H9 (cell line): ENCODE results near the gene ZNF791. TPM values are rescaled to one million over a fixed set of nuclear protein-coding genes. Genes with fewer than 3 reads are reported as not detected.

Experiments
- DNase-seq: peaks from one replicate; pipeline ENCODE4 v3.0.0-alpha.2; 2017
- H2AFZ ChIP-seq: one replicate; pipeline ENCODE4 v1.6.1; 2013; ENCODE audit warnings: mild to moderate bottlenecking, low read length, control low read depth, moderate library complexity
- H2AK5ac ChIP-seq: 2 replicates; pipeline ENCODE4 v1.6.1; 2013; ENCODE audit warnings: low read length, control low read depth, mixed read lengths; ENCODE audit not compliant: insufficient read length
- H2BK120ac ChIP-seq: one replicate; pipeline ENCODE4 v1.6.1; 2013; ENCODE audit warnings: low read depth, mild to moderate bottlenecking, low read length, control low read depth, inconsistent platforms; ENCODE audit not compliant: poor library complexity, severe bottlenecking
- H2BK12ac ChIP-seq: 2 replicates; pipeline ENCODE4 v1.6.1; 2013; ENCODE audit warnings: low read length, control low read depth, mixed read lengths, low read depth; ENCODE audit not compliant: insufficient read length
- H2BK15ac ChIP-seq: 2 replicates; pipeline ENCODE4 v1.6.1; 2013; ENCODE audit warnings: low read depth, low read length, control low read depth
- H2BK20ac ChIP-seq: one replicate; pipeline ENCODE4 v1.6.1; 2013; ENCODE audit warnings: low read depth, mild to moderate bottlenecking, low read length, control low read depth, inconsistent platforms; ENCODE audit not compliant: poor library complexity, severe bottlenecking
- H2BK5ac ChIP-seq: 2 replicates; pipeline ENCODE4 v1.6.1; 2013; ENCODE audit warnings: low read length, control low read depth, mixed read lengths; ENCODE audit not compliant: insufficient read length
- H3K14ac ChIP-seq: 2 replicates; pipeline ENCODE4 v1.6.1; 2013; ENCODE audit warnings: low read length, control low read depth; ENCODE audit not compliant: insufficient read depth
- H3K18ac ChIP-seq: 2 replicates; pipeline ENCODE4 v1.6.1; 2013; ENCODE audit warnings: low read depth, mild to moderate bottlenecking, mixed read lengths, low read length, control low read depth; ENCODE audit not compliant: insufficient read length
- H3K23ac ChIP-seq: 2 replicates; pipeline ENCODE4 v1.6.1; 2013; ENCODE audit warnings: low read length, control low read depth, mixed read lengths, low read depth; ENCODE audit not compliant: insufficient read length
- H3K23me2 ChIP-seq: 2 replicates; pipeline ENCODE4 v1.6.1; 2013; ENCODE audit warnings: low read depth, mild to moderate bottlenecking, mixed read lengths, low read length, control low read depth; ENCODE audit not compliant: insufficient read length, poor library complexity, severe bottlenecking
- H3K27ac ChIP-seq: 2 replicates; pipeline ENCODE4 v1.5.1; 2013; ENCODE audit warnings: low read length, control low read depth, mixed read lengths, low read depth; ENCODE audit not compliant: insufficient read length
- H3K27me3 ChIP-seq: 2 replicates; pipeline ENCODE4 v1.6.1; 2013; ENCODE audit warnings: low read length, control low read depth, inconsistent platforms; ENCODE audit not compliant: insufficient read depth
- H3K4ac ChIP-seq: 2 replicates; pipeline ENCODE4 v1.6.1; 2013; ENCODE audit warnings: low read depth, mild to moderate bottlenecking, control low read depth, inconsistent platforms, low read length, moderate library complexity
- H3K4me1 ChIP-seq: 2 replicates; pipeline ENCODE4 v1.6.1; 2013; ENCODE audit warnings: low read length, control low read depth, inconsistent platforms; ENCODE audit not compliant: insufficient read depth
- H3K4me2 ChIP-seq: 2 replicates; pipeline ENCODE4 v1.6.1; 2013; ENCODE audit warnings: low read length, control low read depth, mixed read lengths; ENCODE audit not compliant: insufficient read length, insufficient read depth
- H3K56ac ChIP-seq: 2 replicates; pipeline ENCODE4 v1.6.1; 2013; ENCODE audit warnings: low read depth, mild to moderate bottlenecking, mixed read lengths, low read length, control low read depth; ENCODE audit not compliant: insufficient read length
- H3K79me1 ChIP-seq: 2 replicates; pipeline ENCODE4 v1.6.1; 2013; ENCODE audit warnings: low read depth, mild to moderate bottlenecking, moderate library complexity, low read length, control low read depth, inconsistent platforms; ENCODE audit not compliant: insufficient read depth, poor library complexity, severe bottlenecking
- H3K79me2 ChIP-seq: 2 replicates; pipeline ENCODE4 v1.6.1; 2013; ENCODE audit warnings: low read length, control low read depth, inconsistent platforms; ENCODE audit not compliant: insufficient read depth
- H3K9ac ChIP-seq: 2 replicates; pipeline ENCODE4 v1.6.1; 2013; ENCODE audit warnings: low read length, control low read depth, mixed read lengths; ENCODE audit not compliant: insufficient read length; ENCODE audit errors: extremely low read depth
- H3K9me3 ChIP-seq: one replicate; pipeline ENCODE4 v1.6.1; 2013; ENCODE audit warnings: low read depth, low read length, inconsistent platforms; ENCODE audit not compliant: control insufficient read depth
- H3T11ph ChIP-seq: one replicate; pipeline ENCODE4 v1.6.1; 2013; ENCODE audit warnings: mild to moderate bottlenecking, low read length, control low read depth, inconsistent platforms
- H4K20me1 ChIP-seq: one replicate; pipeline ENCODE4 v1.6.1; 2013; ENCODE audit not compliant: control insufficient read depth, insufficient read length, insufficient read depth
- H4K5ac ChIP-seq: 2 replicates; pipeline ENCODE4 v1.6.1; 2013; ENCODE audit warnings: low read depth, mild to moderate bottlenecking, mixed read lengths, low read length, control low read depth; ENCODE audit not compliant: insufficient read length
- H4K8ac ChIP-seq: replicated peaks from 2 replicates; pipeline ENCODE4 v1.6.1; 2013; ENCODE audit warnings: low read length, control low read depth, mixed read lengths, low read depth; ENCODE audit not compliant: insufficient read length
- H4K91ac ChIP-seq: 2 replicates; pipeline ENCODE4 v1.6.1; 2013; ENCODE audit warnings: low read depth, mild to moderate bottlenecking, moderate library complexity, mixed read lengths, low read length, control low read depth; ENCODE audit not compliant: insufficient read length
- H3K27ac Mint-ChIP-seq, 3 experiments: 2 replicates in 2 of 3; 3 replicates in 1 of 3; pipeline ENCODE4 v1.8.0; 2020 to 2021; ENCODE audit warnings: mixed read lengths in 3 of 3, mild to moderate bottlenecking in 1 of 3, moderate library complexity in 1 of 3
- H3K27me3 Mint-ChIP-seq: 2 replicates; pipeline ENCODE4 v1.8.0; 2021; ENCODE audit warnings: low read depth, mild to moderate bottlenecking, moderate library complexity, mixed read lengths
- H3K36me3 Mint-ChIP-seq, 3 experiments: 2 replicates in 2 of 3; 3 replicates in 1 of 3; pipeline ENCODE4 v1.8.0; 2020 to 2021; ENCODE audit warnings: low read depth in 3 of 3, mixed read lengths in 3 of 3; ENCODE audit not compliant: insufficient read depth in 1 of 3
- H3K4me1 Mint-ChIP-seq, 2 experiments: 2 replicates each; pipeline ENCODE4 v1.8.0; 2020; ENCODE audit warnings: mixed read lengths in 2 of 2
- H3K4me3 Mint-ChIP-seq, 2 experiments: 2 replicates in 1 of 2; 3 replicates in 1 of 2; pipeline ENCODE4 v1.8.0; 2020 to 2021; ENCODE audit warnings: mild to moderate bottlenecking in 2 of 2, mixed read lengths in 2 of 2, moderate library complexity in 1 of 2
- H3K9me3 Mint-ChIP-seq, 2 experiments: 2 replicates in 1 of 2; 3 replicates in 1 of 2; pipeline ENCODE4 v1.8.0; 2020; ENCODE audit warnings: mild to moderate bottlenecking in 2 of 2, mixed read lengths in 2 of 2, moderate library complexity in 1 of 2
- CTCF ChIP-seq: fragments of 200-600 bp; sonication (generic); conservative IDR thresholded peaks from 3 replicates; pipeline ENCODE4 v1.8.0; 2021; ENCODE audit warnings: antibody characterized with exemption, mild to moderate bottlenecking
- WGBS: extraction: QIAGEN DNeasy Blood & Tissue Kit; methylation state at CpG from one replicate; pipeline ENCODE4 v1.1.7; 2013; ENCODE audit warnings: missing lambda C conversion rate, low lambda C conversion rate, mixed read lengths; ENCODE audit not compliant: insufficient read length; ENCODE audit errors: extremely low coverage; 5-methylcytosine and 5-hydroxymethylcytosine counted together
- total RNA-seq: library from RNA; stranded (reverse); gene quantifications from 2 replicates; pipeline ENCODE4 v1.2.1, GENCODE V29; 2021

ZNF791 gene
- total RNA-seq, 1 experiment from 2014 or later = 20.2 TPM

GRCh38 chr19:12647047-12647446 is 36.3 kb downstream of the ZNF791 start:
- H4K91ac ChIP-seq = no peak overlapping the region
- Mint-ChIP-seq H3K4me3 (no peak overlapping the region; a peak in 1 of 5 replicates), H3K27ac (no peak overlapping the region), H3K4me1 (peaks cover 0 to 2% of the 10 kb centered on the region in 2 experiments; a peak in 1 of 4 replicates), H3K36me3 (peaks cover 6 to 17% (median 14%) of the 10 kb centered on the region in 3 experiments), H3K9me3 (peaks cover 0 to 5% of the 10 kb centered on the region in 2 experiments; a peak in 3 of 5 replicates), H3K27me3 (peaks cover 2% of the 10 kb centered on the region; the same call in 1 of the 2 replicates)
- H4K8ac ChIP-seq = no peak overlapping the region
- H3K4me2 ChIP-seq = no peak overlapping the region
- H3K9ac ChIP-seq = no peak overlapping the region
- H3K79me2 ChIP-seq = no peaks in the 10 kb centered on the region
- H3K27ac ChIP-seq = no peak overlapping the region
- no peak for TF ChIP-seq CTCF
- no peak overlapping the region for H3T11ph ChIP-seq
- no peak overlapping the region for H2AK5ac ChIP-seq
- H3K9me3 ChIP-seq = no peaks in the 10 kb centered on the region
- H4K20me1 ChIP-seq = no peaks in the 10 kb centered on the region
- H3K56ac ChIP-seq = no peak overlapping the region
- H3K18ac ChIP-seq = no peak overlapping the region
- H2BK20ac ChIP-seq = no peak overlapping the region
- H3K14ac ChIP-seq = no peak overlapping the region
- DNase-seq = no peak
- no peak overlapping the region for H2BK15ac ChIP-seq
- no peak overlapping the region for H4K5ac ChIP-seq
- no peaks in the 10 kb centered on the region for H3K79me1 ChIP-seq
- H2BK5ac ChIP-seq = no peak overlapping the region
- no peak overlapping the region for H3K23ac ChIP-seq
- H3K23me2 ChIP-seq = no peaks in the 10 kb centered on the region
- H2BK12ac ChIP-seq = no peak overlapping the region
- H3K27me3 ChIP-seq = no peaks in the 10 kb centered on the region
- WGBS = no CpG with 5 or more reads among the region's 8 CpGs
- H2BK120ac ChIP-seq = no peak overlapping the region
- H3K4me1 ChIP-seq = no peaks in the 10 kb centered on the region
- H2AFZ ChIP-seq = no peak overlapping the region
- H3K4ac ChIP-seq = no peak overlapping the region
